RCC 7860 (cell line): Measurements from ENCODE around the gene CYBC1.

Experiments used
- DNase-seq: peaks from one replicate; pipeline ENCODE4 v3.0.0-alpha.2; 2015; ENCODE audit warnings: low spot score
- FAIRE-seq: peaks from 2 replicates; lab custom pipeline; 2012; peaks lifted over from hg19 to GRCh38; lab: Jason Lieb, UNC

Gene CYBC1

GRCh38 chr17:82411396-82412053 is 39.0 kb downstream of the CYBC1 start:
- DNase-seq (no peak), FAIRE-seq (no peak)

GRCh38 chr17:82410014-82410716 is 40.4 kb downstream of the CYBC1 start:
- DNase-seq = no peak
- FAIRE-seq = no peak

- no peak for DNase-seq
- no peak for FAIRE-seq
Measured at GRCh38 chr17:82408938-82409318, 41.6 kb downstream of the CYBC1 start.

- FAIRE-seq (no peak), DNase-seq (no peak)
Measured at GRCh38 chr17:82408288-82408937, 42.1 kb downstream of the CYBC1 start.

GRCh38 chr17:82407255-82407654 is 43.3 kb downstream of the CYBC1 start:
- FAIRE-seq (peak; percentile 65), DNase-seq (peak; percentile 80)

GRCh38 chr17:82406131-82406671 is 44.4 kb downstream of the CYBC1 start:
- no peak for DNase-seq
- no peak for FAIRE-seq

- no peak for FAIRE-seq
Measured at GRCh38 chr17:82405051-82405450, 45.5 kb downstream of the CYBC1 start.

GRCh38 chr17:82403662-82404660 is 46.6 kb downstream of the CYBC1 start:
- DNase-seq = no peak
- FAIRE-seq = no peak

More at GRCh38 chr17:82405051-82405450, 45.5 kb downstream of the CYBC1 start:
- no peak for DNase-seq

GRCh38 chr17:82402865-82403264 is 47.7 kb downstream of the CYBC1 start:
- DNase-seq (peak; percentile 64), FAIRE-seq (peak; percentile 90)

GRCh38 chr17:82400830-82401229 is 49.7 kb downstream of the CYBC1 start:
- no peak for DNase-seq

GRCh38 chr17:82400206-82400605 is 50.3 kb downstream of the CYBC1 start:
- FAIRE-seq = no peak
- DNase-seq = no peak

More at GRCh38 chr17:82400830-82401229, 49.7 kb downstream of the CYBC1 start:
- FAIRE-seq = no peak

GRCh38 chr17:82399601-82400101 is 50.9 kb downstream of the CYBC1 start:
- FAIRE-seq = no peak
- no peak for DNase-seq

- no peak for FAIRE-seq
- no peak for DNase-seq
Measured at GRCh38 chr17:82399041-82399441, 51.5 kb downstream of the CYBC1 start.

GRCh38 chr17:82397449-82398335 is 52.9 kb downstream of the CYBC1 start:
- FAIRE-seq (no peak), DNase-seq (no peak)

- FAIRE-seq = no peak
Measured at GRCh38 chr17:82396601-82397435, 53.7 kb downstream of the CYBC1 start.

GRCh38 chr17:82394278-82394677 is 56.3 kb downstream of the CYBC1 start:
- DNase-seq = no peak
- no peak for FAIRE-seq

More at GRCh38 chr17:82396601-82397435, 53.7 kb downstream of the CYBC1 start:
- DNase-seq = no peak

GRCh38 chr17:82392941-82393340 is 57.6 kb downstream of the CYBC1 start:
- DNase-seq (no peak), FAIRE-seq (no peak)
